B cell (primary cell): ENCODE results near the gene GZMM. TPM values are rescaled to one million over a fixed set of nuclear protein-coding genes. Genes with fewer than 3 reads are reported as not detected.

Source experiments
- ATAC-seq: fragments of 200-7000 bp; cut with Tn5 transposase; one replicate; pipeline ENCODE4 v1.10.0; 2021; ENCODE audit warnings: low read depth, mild to moderate bottlenecking, moderate number of reproducible peaks, moderate library complexity
- CTCF ChIA-PET: fragments of 350-600 bp; sonication (Branson Sonifier 250); formaldehyde crosslinking; loops from one replicate; lab custom pipeline; 2021; ENCODE audit warnings: antibody characterized with exemption, inconsistent platforms; lab: Charles Lee
- POLR2A ChIA-PET: fragments of 350-600 bp; sonication (Branson Sonifier 250); formaldehyde crosslinking; loops from one replicate; lab custom pipeline; 2021; ENCODE audit warnings: antibody characterized with exemption; lab: Charles Lee
- DNase-seq: peaks from one replicate; pipeline ENCODE4 v3.0.0; 2013
- H2AFZ ChIP-seq: 2 replicates; pipeline ENCODE4 v1.6.1; 2012; ENCODE audit warnings: mild to moderate bottlenecking, low read depth, low read length; ENCODE audit not compliant: insufficient read depth, poor library complexity, severe bottlenecking
- H3K27ac ChIP-seq, 2 donors: 1 replicate in 1 of 2; 2 replicates in 1 of 2; pipeline ENCODE4 v1.5.1; 2012 to 2013; ENCODE audit warnings: low read length in 2 of 2, mild to moderate bottlenecking in 2 of 2, moderate library complexity in 1 of 2
- H3K27me3 ChIP-seq, 4 experiments: fragments of 200-600 bp in 1 of 4; sonication (generic) in 1 of 4; replicated peaks in 1 of 4; 1 replicate in 2 of 4; 2 replicates in 2 of 4; pipeline versions ENCODE4 v1.6.1 to v1.7.0; 2013 to 2016; ENCODE audit warnings: low read length in 3 of 4, mild to moderate bottlenecking in 2 of 4, mixed read lengths in 1 of 4, moderate library complexity in 1 of 4; ENCODE audit not compliant: insufficient read depth in 4 of 4, control insufficient read depth in 3 of 4; ENCODE audit errors: control extremely low read depth in 1 of 4
- H3K36me3 ChIP-seq, 2 experiments: replicated peaks in 1 of 2; 1 replicate in 1 of 2; 2 replicates in 1 of 2; pipeline versions ENCODE4 v1.6.1 to v1.7.1; 2013; ENCODE audit warnings: low read length in 1 of 2; ENCODE audit not compliant: insufficient read depth in 2 of 2, control insufficient read depth in 1 of 2; ENCODE audit errors: control extremely low read depth in 1 of 2, extremely low read depth in 1 of 2
- H3K4me1 ChIP-seq, 2 donors: fragments of 200-600 bp in 1 of 2; sonication (generic) in 1 of 2; 1 replicate in 1 of 2; 2 replicates in 1 of 2; pipeline versions ENCODE4 v1.5.1 to v1.6.1; 2013 to 2017; ENCODE audit warnings: low read length in 2 of 2; ENCODE audit not compliant: control insufficient read depth in 2 of 2, insufficient read depth in 2 of 2
- H3K4me2 ChIP-seq: replicated peaks from 2 replicates; pipeline ENCODE3; 2012; ENCODE audit warnings: mild to moderate bottlenecking, low read depth, low read length; ENCODE audit not compliant: poor library complexity, severe bottlenecking
- H3K4me3 ChIP-seq, 5 experiments: fragments of 200-600 bp in 1 of 5; sonication (generic) in 1 of 5; 1 replicate in 3 of 5; 2 replicates in 2 of 5; pipeline versions ENCODE4 v1.5.1 to v1.7.0; 2011 to 2016; ENCODE audit warnings: low read length in 4 of 5, mild to moderate bottlenecking in 4 of 5, low read depth in 2 of 5, control low read depth in 1 of 5, moderate library complexity in 1 of 5; ENCODE audit not compliant: insufficient read depth in 1 of 5; ENCODE audit errors: control extremely low read depth in 1 of 5, extremely low read depth in 1 of 5
- H3K79me2 ChIP-seq: fragments of 200-600 bp; sonication (generic); one replicate; pipeline ENCODE4 v1.6.0; 2016; ENCODE audit warnings: low read length; ENCODE audit not compliant: control insufficient read depth, insufficient read depth
- H3K9ac ChIP-seq: fragments of 200-600 bp; sonication (generic); 2 replicates; pipeline ENCODE4 v1.6.1; 2017; ENCODE audit warnings: mild to moderate bottlenecking, low read length, moderate library complexity
- H3K9me3 ChIP-seq, 3 donors: one replicate each; pipeline versions ENCODE4 v1.6.1 to v1.7.1; 2013; ENCODE audit warnings: low read length in 2 of 3; ENCODE audit not compliant: control insufficient read depth in 2 of 3, insufficient read depth in 1 of 3; ENCODE audit errors: control extremely low read depth in 1 of 3
- H4K20me1 ChIP-seq: 2 replicates; pipeline ENCODE4 v1.6.0; 2012; ENCODE audit warnings: mild to moderate bottlenecking, low read length; ENCODE audit not compliant: insufficient read depth, control insufficient read depth, poor library complexity, severe bottlenecking
- H3K27ac Mint-ChIP-seq: one replicate; pipeline ENCODE4 v1.8.0; 2021; ENCODE audit warnings: mixed read lengths
- H3K27me3 Mint-ChIP-seq: one replicate; pipeline ENCODE4 v1.8.0; 2021; ENCODE audit warnings: mixed read lengths
- H3K4me1 Mint-ChIP-seq: one replicate; pipeline ENCODE4 v1.8.0; 2021; ENCODE audit warnings: mixed read lengths
- H3K4me3 Mint-ChIP-seq: one replicate; pipeline ENCODE4 v1.8.0; 2021; ENCODE audit warnings: mixed read lengths
- H3K9me3 Mint-ChIP-seq: one replicate; pipeline ENCODE4 v1.8.0; 2022; ENCODE audit warnings: mixed read lengths; ENCODE audit not compliant: insufficient read depth
- CTCF ChIP-seq: fragments of 200-600 bp; IDR thresholded peaks from one replicate; pipeline ENCODE4 v1.8.0; 2022; ENCODE audit warnings: antibody characterized with exemption, mild to moderate bottlenecking
- EZH2 ChIP-seq: IDR thresholded peaks from 2 replicates; pipeline ENCODE4 v1.6.1; 2012; ENCODE audit warnings: borderline replicate concordance, low read depth, mild to moderate bottlenecking, moderate library complexity, low read length; ENCODE audit not compliant: insufficient read depth, poor library complexity, severe bottlenecking
- WGBS: methylation state at CpG from one replicate; pipeline ENCODE4 v1.1.5; 2013; ENCODE audit warnings: missing lambda C conversion rate; ENCODE audit not compliant: insufficient coverage; 5-methylcytosine and 5-hydroxymethylcytosine counted together
- intact Hi-C: fragments of 100-400 bp; cut with micrococcal nuclease; formaldehyde crosslinking; loops from one replicate; pipeline ENCODE4 v1.10.0; 2022
- polyA plus RNA-seq: library from polyadenylated mRNA; depleted of rRNA; stranded (reverse); fragments of >200 nt; gene quantifications from 2 replicates; pipeline ENCODE4 v1.2.3, GENCODE V29; 2012
- total RNA-seq, 2 donors: library from RNA; stranded (reverse); fragments of 120-200 nt in 1 of 2; gene quantifications; 1 replicate in 1 of 2; 2 replicates in 1 of 2; pipeline versions ENCODE4 v1.2.3 to v1.2.4, GENCODE V29; 2013 to 2022

GZMM gene
- total and polyA plus RNA-seq, 2 donors (not counting 1 experiment from before 2014, with no cell fraction given): 2.1 TPM; not detected in 1

- peaks cover 0 to 8% (median 0%) of the 10 kb centered on the region in 3 donors for H3K9me3 ChIP-seq
- intact Hi-C loops: no loop called here
- H3K27me3 ChIP-seq: no peaks in the 10 kb centered on the region
- POLR2A ChIA-PET: interaction anchor here (0.6 to 2.0 kb wide), 3 partner anchors 22 to 52 kb away, joined by 3 to 5 read pairs (median 5); no protein-coding TSS in a partner anchor
- peaks cover 3% of the 10 kb centered on the region for H3K27me3 Mint-ChIP-seq
- ATAC-seq: no peak
- CTCF ChIA-PET: interaction anchor here (0.5 to 3.8 kb wide), 3 partner anchors 22 to 1623 kb away, joined by 3 to 24 read pairs (median 8); no protein-coding TSS in a partner anchor
- DNase-seq: peak; percentile 68
- peak overlapping the region; percentile 80 for H3K9ac ChIP-seq
- H3K4me2 ChIP-seq: peak overlapping the region; percentile 100
- peak overlapping the region; percentile 31 to 92 (median 75) for H3K4me3 ChIP-seq
- H3K27ac ChIP-seq: peak overlapping the region in 1 of 2 donors; percentile 63
- peaks cover 12 to 25% of the 10 kb centered on the region in 2 donors for H3K4me1 ChIP-seq
- WGBS: 3% methylated on average over 47 of the region's 47 CpGs
- H3K79me2 ChIP-seq: peaks cover 47% of the 10 kb centered on the region
- H3K9me3 Mint-ChIP-seq: no peaks in the 10 kb centered on the region
- peak overlapping the region; percentile 47 for H3K27ac Mint-ChIP-seq
- H4K20me1 ChIP-seq: peaks cover 49% of the 10 kb centered on the region
- H3K4me1 Mint-ChIP-seq: peaks cover 13% of the 10 kb centered on the region
- peak overlapping the region; percentile 69 for H2AFZ ChIP-seq
- TF ChIP-seq CTCF: peak; percentile 57
- TF ChIP-seq EZH2: no peak
- H3K4me3 Mint-ChIP-seq: peak overlapping the region; percentile 79
- peaks cover 0 to 16% of the 10 kb centered on the region in 2 experiments for H3K36me3 ChIP-seq
These were observed 11.1 kb upstream of the GZMM start for GRCh38 chr19:532561-533363.
